Epithelial cell of proximal tubule (primary cell): ENCODE results near the gene SPDYE3. TPM values are rescaled to one million over a fixed set of nuclear protein-coding genes. Genes with fewer than 3 reads are reported as not detected.
A peak's percentile ranks its signal among the peaks of the same experiment; 100 is the strongest.
"Not testable (repeated sequence)": the region's sequence is repeated elsewhere in the genome, so short reads cannot be mapped to it uniquely, and the experiment has no call there.

Experiments
- DNase-seq: peaks from one replicate; pipeline ENCODE4 v3.0.0-alpha.2; 2011; ENCODE audit warnings: low read depth
- H3K4me3 ChIP-seq: 2 replicates; pipeline ENCODE4 v1.5.1; 2011; ENCODE audit warnings: low read depth, mild to moderate bottlenecking, low read length
- CTCF ChIP-seq: conservative IDR thresholded peaks from 2 replicates; pipeline ENCODE4 v1.5.1; 2012; ENCODE audit warnings: low read depth, mild to moderate bottlenecking, low read length
- total RNA-seq: library from RNA; depleted of rRNA; stranded (reverse); fragments of >200 nt; gene quantifications from 2 replicates; pipeline ENCODE4 v1.2.3, GENCODE V29; 2015

SPDYE3 gene
- total RNA-seq, 1 donor from 2014 or later = not detected

- peak; percentile 30 for TF ChIP-seq CTCF
- DNase-seq = peak; percentile 40
- peak overlapping the region; percentile 62 for H3K4me3 ChIP-seq
Observed at GRCh38 chr7:100271716-100272537, 35.6 kb upstream of the SPDYE3 start.

GRCh38 chr7:100272538-100272902 lies 35.0 kb upstream of the SPDYE3 start:
- not testable (repeated sequence) for DNase-seq
- H3K4me3 ChIP-seq = peak overlapping the region; percentile 62

GRCh38 chr7:100275120-100275519 lies 32.4 kb upstream of the SPDYE3 start:
- H3K4me3 ChIP-seq = no peak overlapping the region
- no peak for TF ChIP-seq CTCF
- no peak for DNase-seq

- H3K4me3 ChIP-seq, DNase-seq: not testable (repeated sequence)
Observed at GRCh38 chr7:100276126-100276525, 31.4 kb upstream of the SPDYE3 start.

GRCh38 chr7:100282069-100282608 lies 25.4 kb upstream of the SPDYE3 start:
- not testable (repeated sequence) for H3K4me3 ChIP-seq, DNase-seq

- H3K4me3 ChIP-seq, DNase-seq: not testable (repeated sequence)
Observed at GRCh38 chr7:100283147-100283546, 24.4 kb upstream of the SPDYE3 start.

GRCh38 chr7:100287191-100287969 lies 20.1 kb upstream of the SPDYE3 start:
- not testable (repeated sequence) for DNase-seq, H3K4me3 ChIP-seq

GRCh38 chr7:100288258-100288657 lies 19.2 kb upstream of the SPDYE3 start:
- DNase-seq = not testable (repeated sequence)

GRCh38 chr7:100292162-100292561 lies 15.3 kb upstream of the SPDYE3 start:
- not testable (repeated sequence) for DNase-seq, H3K4me3 ChIP-seq

More at GRCh38 chr7:100288258-100288657, 19.2 kb upstream of the SPDYE3 start:
- not testable (repeated sequence) for H3K4me3 ChIP-seq

- DNase-seq = peak; percentile 31
- not testable (repeated sequence) for H3K4me3 ChIP-seq
Observed at GRCh38 chr7:100295269-100295668, 12.2 kb upstream of the SPDYE3 start.

GRCh38 chr7:100297852-100298631 lies 9.5 kb upstream of the SPDYE3 start:
- not testable (repeated sequence) for H3K4me3 ChIP-seq, DNase-seq

- not testable (repeated sequence) for H3K4me3 ChIP-seq, DNase-seq
Observed at GRCh38 chr7:100298632-100298895, 8.9 kb upstream of the SPDYE3 start.

- DNase-seq, H3K4me3 ChIP-seq: not testable (repeated sequence)
Observed at GRCh38 chr7:100304526-100304925, 3.0 kb upstream of the SPDYE3 start.

- DNase-seq, H3K4me3 ChIP-seq: not testable (repeated sequence)
Observed at GRCh38 chr7:100318329-100318728, 10.8 kb downstream of the SPDYE3 start.

- not testable (repeated sequence) for DNase-seq, H3K4me3 ChIP-seq
Observed at GRCh38 chr7:100321648-100322047, 14.1 kb downstream of the SPDYE3 start.

GRCh38 chr7:100324194-100324593 lies 16.7 kb downstream of the SPDYE3 start:
- DNase-seq, H3K4me3 ChIP-seq: not testable (repeated sequence)
